ENCODE data around the gene SPTLC1. TPM values are rescaled to one million over a fixed set of nuclear protein-coding genes. Genes with fewer than 3 reads are reported as not detected.
A peak's percentile ranks its signal among the peaks of the same experiment; 100 is the strongest.

SPTLC1 gene
- total RNA-seq (100 to 1,000 TPM in 1 of 2 donors, 10 to 100 TPM in 1; 64.7 to 137 TPM), polyA plus RNA-seq (10 to 100 TPM; 20.8 to 52.4 TPM)
- long read RNA-seq, donor 1, transcript SPTLC1-201 (15 exons, 1,894 nt): major isoform, 15 of 17 reads
- long read RNA-seq, donor 1, partial matches to known transcripts: 0 of 17 reads
- long read RNA-seq, donor 1, other reads (novel, unspliced or antisense): 0 of 17 reads
- long read RNA-seq, donor 2, partial matches to known transcripts: 0 of 5 reads
- long read RNA-seq, donor 2, other reads (novel, unspliced or antisense): 0 of 5 reads
- long read RNA-seq, donor 3, transcript SPTLC1-201 (15 exons, 1,894 nt): major isoform, 15 of 17 reads
- long read RNA-seq, donor 3, partial matches to known transcripts: 0 of 17 reads
- long read RNA-seq, donor 3, other reads (novel, unspliced or antisense): 0 of 17 reads
- long read RNA-seq, donor 4, transcript SPTLC1-204 (3 exons, 490 nt): major isoform, 6 of 15 reads
- long read RNA-seq, donor 4, partial matches to known transcripts: 5 of 15 reads
- long read RNA-seq, donor 4, other reads (novel, unspliced or antisense): 0 of 15 reads
- long read RNA-seq, donor 5, transcript SPTLC1-201 (15 exons, 1,894 nt): major isoform, 14 of 19 reads
- long read RNA-seq, donor 5, partial matches to known transcripts: 0 of 19 reads
- long read RNA-seq, donor 5, other reads (novel, unspliced or antisense): 0 of 19 reads

- H3K9ac ChIP-seq (ENCODE audit: insufficient read depth in 1 of 2, low read length in 2 of 2): peak within 1 kb of the TSS; percentile 55 to 98
- peak; percentile 96 to 98 (median 97) for DNase-seq
- peaks cover 0 to 11% (median 2%) of the 10 kb centered on the region in 4 donors for H3K36me3 ChIP-seq (ENCODE audit: control insufficient read depth in 4 of 4, insufficient read depth in 4 of 4, low read length in 4 of 4)
- peak; percentile 100 for ATAC-seq (ENCODE audit: insufficient read depth, low FRiP score)
- H3K4me3 ChIP-seq: peak within 1 kb of the TSS; percentile 95
- peak within 1 kb of the TSS; percentile 89 to 99 for H3K27ac ChIP-seq (ENCODE audit: low read depth in 1 of 2, low read length in 1 of 2)
- TF ChIP-seq CTCF (IDR thresholded peaks at IDR 0.05; ENCODE audit: control extremely low read depth, extremely low read depth): no peak
- WGBS, 2 donors: 1% methylated on average over 59 to 60 of the region's 60 CpGs
- no peaks in the 10 kb centered on the region for H3K9me3 ChIP-seq (ENCODE audit: control insufficient read depth in 4 of 4, insufficient read depth in 3 of 4, low read length in 3 of 4)
- no peaks in the 10 kb centered on the region for H3K27me3 ChIP-seq (ENCODE audit: control insufficient read depth in 3 of 3, insufficient read depth in 3 of 3, low read length in 2 of 3)
- peaks cover 0 to 9% (median 5%) of the 10 kb centered on the region in 5 donors for H3K4me1 ChIP-seq (ENCODE audit: control insufficient read depth in 5 of 5, insufficient read depth in 5 of 5, low read length in 5 of 5)
Observed at GRCh38 chr9:92115071-92115858, at the start of gene SPTLC1. Gene SPTLC1 (minus strand): TSS chr9:92115413. CDS start chr9:92115370, 43 bp downstream.

GRCh38 chr9:92164975-92165374, 49.8 kb upstream of the SPTLC1 start:
- TF ChIP-seq CTCF (IDR thresholded peaks at IDR 0.05; ENCODE audit: control extremely low read depth, extremely low read depth): no peak
- no peak overlapping the region for H3K27ac ChIP-seq (ENCODE audit: low read depth in 1 of 2, low read length in 1 of 2)
- ATAC-seq (ENCODE audit: insufficient read depth, low FRiP score) (no peak), DNase-seq (no peak)
- H3K27me3 ChIP-seq (ENCODE audit: control insufficient read depth in 3 of 3, insufficient read depth in 3 of 3, low read length in 2 of 3): peaks cover 0 to 2% (median 0%) of the 10 kb centered on the region in 3 donors
- no peaks in the 10 kb centered on the region for H3K4me1 ChIP-seq (ENCODE audit: control insufficient read depth in 5 of 5, insufficient read depth in 5 of 5, low read length in 5 of 5)
- H3K4me3 ChIP-seq: no peak overlapping the region
- H3K36me3 ChIP-seq (ENCODE audit: control insufficient read depth in 4 of 4, insufficient read depth in 4 of 4, low read length in 4 of 4): no peaks in the 10 kb centered on the region
- peaks cover 0 to 5% (median 4%) of the 10 kb centered on the region in 4 donors for H3K9me3 ChIP-seq (ENCODE audit: control insufficient read depth in 4 of 4, insufficient read depth in 3 of 4, low read length in 3 of 4)
- H3K9ac ChIP-seq (ENCODE audit: insufficient read depth in 1 of 2, low read length in 2 of 2): no peak overlapping the region
- 97 to 99% methylated on average over 1 of the region's 1 CpG for WGBS, 2 donors

GRCh38 chr9:92164490-92164889, 49.3 kb upstream of the SPTLC1 start:
- 89 to 90% methylated on average over 2 of the region's 2 CpGs for WGBS, 2 donors
- no peak overlapping the region for H3K9ac ChIP-seq (ENCODE audit: insufficient read depth in 1 of 2, low read length in 2 of 2)
- H3K27me3 ChIP-seq (ENCODE audit: control insufficient read depth in 3 of 3, insufficient read depth in 3 of 3, low read length in 2 of 3): peaks cover 0 to 2% (median 0%) of the 10 kb centered on the region in 3 donors
- no peak for TF ChIP-seq CTCF (IDR thresholded peaks at IDR 0.05; ENCODE audit: control extremely low read depth, extremely low read depth)
- DNase-seq: no peak
- no peak overlapping the region for H3K27ac ChIP-seq (ENCODE audit: low read depth in 1 of 2, low read length in 1 of 2)
- H3K4me3 ChIP-seq: no peak overlapping the region
- ATAC-seq (ENCODE audit: insufficient read depth, low FRiP score): no peak
- no peaks in the 10 kb centered on the region for H3K4me1 ChIP-seq (ENCODE audit: control insufficient read depth in 5 of 5, insufficient read depth in 5 of 5, low read length in 5 of 5)
- H3K9me3 ChIP-seq (ENCODE audit: control insufficient read depth in 4 of 4, insufficient read depth in 3 of 4, low read length in 3 of 4): peaks cover 0 to 5% (median 4%) of the 10 kb centered on the region in 4 donors
- no peaks in the 10 kb centered on the region for H3K36me3 ChIP-seq (ENCODE audit: control insufficient read depth in 4 of 4, insufficient read depth in 4 of 4, low read length in 4 of 4)
